BJ (cell line): Measurements from ENCODE around the gene PDE4D. TPM values are rescaled to one million over a fixed set of nuclear protein-coding genes. Genes with fewer than 3 reads are reported as not detected.

ENCODE experiments used
- CTCF ChIA-PET: fragments of 350-600 bp; formaldehyde crosslinking; extraction: SDS; loops from one replicate; lab custom pipeline; 2021; ENCODE audit warnings: antibody characterized with exemption, inconsistent platforms; lab: Yijun Ruan, JAX
- POLR2A ChIA-PET: fragments of 300-600 bp; sonication (Branson Sonifier 250); formaldehyde crosslinking; extraction: SDS; loops from one replicate; lab custom pipeline; 2021; ENCODE audit warnings: antibody characterized with exemption; lab: Charles Lee
- DNase-seq: peaks from one replicate; pipeline ENCODE4 v3.0.0-alpha.2; 2011; ENCODE audit warnings: low read depth
- H3K27me3 ChIP-seq: 2 replicates; pipeline ENCODE4 v1.6.0; 2011; ENCODE audit warnings: low read length; ENCODE audit not compliant: control insufficient read depth, insufficient read depth
- H3K36me3 ChIP-seq: 2 replicates; pipeline ENCODE4 v1.5.1; 2011; ENCODE audit warnings: low read length; ENCODE audit not compliant: control insufficient read depth, insufficient read depth
- H3K4me3 ChIP-seq: 2 replicates; pipeline ENCODE4 v1.5.1; 2011; ENCODE audit warnings: low read depth, mild to moderate bottlenecking, control low read depth, low read length
- CTCF ChIP-seq: IDR thresholded peaks from 2 replicates; pipeline ENCODE4 v1.5.1; 2011; ENCODE audit warnings: low read depth, mild to moderate bottlenecking, control low read depth, inconsistent platforms, low read length, moderate library complexity; ENCODE audit not compliant: insufficient read depth
- polyA plus RNA-seq: library from polyadenylated mRNA; depleted of rRNA; stranded (reverse); fragments of >200 nt; gene quantifications from 2 replicates; pipeline ENCODE4 v1.2.3, GENCODE V29; 2011

The PDE4D gene
- polyA plus RNA-seq, 1 experiment = 2.8 TPM

GRCh38 chr5:59340637-59341036, 552.9 kb downstream of the PDE4D start:
- no peaks in the 10 kb centered on the region for H3K36me3 ChIP-seq
- POLR2A ChIA-PET = no interaction called here
- no peak for DNase-seq
- no peak for TF ChIP-seq CTCF
- H3K4me3 ChIP-seq = no peak overlapping the region
- no peaks in the 10 kb centered on the region for H3K27me3 ChIP-seq
- CTCF ChIA-PET = interaction anchor here (1.2 kb wide), 1 partner anchor 458 kb away, joined by 3 read pairs; no protein-coding TSS in a partner anchor

- TF ChIP-seq CTCF = no peak
- no peak for DNase-seq
- CTCF ChIA-PET = interaction anchor here (1.4 kb wide), 1 partner anchor 22 kb away, joined by 3 read pairs; no protein-coding TSS in a partner anchor
- no peak overlapping the region for H3K4me3 ChIP-seq
- no peaks in the 10 kb centered on the region for H3K36me3 ChIP-seq
- POLR2A ChIA-PET = no interaction called here
- H3K27me3 ChIP-seq = no peaks in the 10 kb centered on the region
Observed at GRCh38 chr5:59337240-59337639, 556.3 kb downstream of the PDE4D start.

GRCh38 chr5:59335544-59335943, 558.0 kb downstream of the PDE4D start:
- ChIA-PET CTCF (interaction anchor here (1.0 kb wide), 1 partner anchor 29 kb away, joined by 3 read pairs; no protein-coding TSS in a partner anchor), POLR2A (no interaction called here)
- Histone ChIP-seq H3K36me3 (no peaks in the 10 kb centered on the region), H3K27me3 (no peaks in the 10 kb centered on the region), H3K4me3 (no peak overlapping the region)
- no peak for DNase-seq
- TF ChIP-seq CTCF = no peak

GRCh38 chr5:59333416-59333815, 560.1 kb downstream of the PDE4D start:
- no peak for DNase-seq
- Histone ChIP-seq H3K36me3 (no peaks in the 10 kb centered on the region), H3K27me3 (no peaks in the 10 kb centered on the region), H3K4me3 (no peak overlapping the region)
- ChIA-PET CTCF (no interaction called here), POLR2A (no interaction called here)
- no peak for TF ChIP-seq CTCF

- CTCF ChIA-PET = interaction anchor here (1.5 kb wide), 1 partner anchor 9 kb away, joined by 4 read pairs; no protein-coding TSS in a partner anchor
- TF ChIP-seq CTCF = no peak
- POLR2A ChIA-PET = no interaction called here
- Histone ChIP-seq H3K36me3 (no peaks in the 10 kb centered on the region), H3K4me3 (no peak overlapping the region), H3K27me3 (no peaks in the 10 kb centered on the region)
- no peak for DNase-seq
Observed at GRCh38 chr5:59332236-59332973, 561.1 kb downstream of the PDE4D start.
